NCI-H2171 treated with DMSO at 0.1 percent for 48 hours (cell line): ENCODE results near the gene OSBPL2.

Source experiments
- DNase-seq: peaks from one replicate; lab custom pipeline; 2025; lab: John Stamatoyannopoulos, UW

OSBPL2 gene

DNA sequence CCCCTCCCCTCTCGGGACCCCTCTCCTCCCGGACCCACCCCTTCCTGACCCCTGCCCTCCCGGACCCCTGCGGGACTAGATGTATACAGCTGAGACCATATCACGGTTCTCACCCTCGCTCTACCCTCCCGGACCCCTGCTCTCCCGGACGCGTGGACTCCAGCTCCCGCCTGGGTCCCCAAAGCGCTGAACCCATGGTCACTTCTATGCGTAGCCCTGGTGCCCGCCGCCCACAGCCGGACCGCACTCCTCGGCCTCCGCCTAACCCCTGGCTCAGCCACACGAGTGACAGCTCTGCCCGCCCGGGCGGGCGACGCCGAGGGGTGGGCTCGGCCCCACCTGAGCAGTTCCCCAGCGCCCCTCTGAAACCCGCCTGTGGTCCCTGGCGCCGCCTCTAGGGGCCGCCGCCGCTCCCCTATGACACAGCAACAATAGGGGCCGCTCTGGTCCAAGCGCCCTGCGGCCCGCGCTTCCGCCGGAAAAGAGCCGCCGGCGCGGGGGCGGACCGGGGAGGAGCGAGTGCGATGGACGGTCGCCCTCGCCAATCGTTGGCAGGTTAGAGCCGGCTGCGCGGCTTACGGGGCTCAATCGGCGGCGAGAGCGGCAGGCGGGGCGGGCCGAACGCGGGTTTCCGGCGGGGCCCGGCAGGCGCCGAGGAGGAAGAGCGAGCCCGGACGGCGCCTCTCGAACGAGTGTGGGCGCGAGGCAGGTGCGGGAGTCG, 64.2 kb downstream of the OSBPL2 start, which contains the start of gene ADRM1:
ADRM1 (plus strand) TSS at position 657 of the 721 bp plus-strand sequence. CDS start 572 bp downstream, outside the sequence.
- peak; percentile 97 for DNase-seq

DNA sequence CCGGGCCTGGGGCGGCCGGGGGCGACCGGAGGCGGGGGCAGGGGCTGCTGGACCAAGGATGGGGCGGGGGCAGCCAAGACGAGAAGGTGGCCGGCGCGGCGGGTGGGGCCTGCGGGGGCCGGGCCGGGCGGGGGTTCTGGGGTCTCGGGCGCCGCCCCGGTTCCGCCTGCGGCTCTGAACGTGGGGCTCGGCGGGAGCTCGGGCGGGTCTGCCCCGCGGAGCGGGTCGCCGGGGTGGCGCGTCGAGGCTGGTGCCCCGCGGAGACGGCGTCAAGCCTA, 64.7 kb downstream of the OSBPL2 start:
- DNase-seq: no peak

DNA sequence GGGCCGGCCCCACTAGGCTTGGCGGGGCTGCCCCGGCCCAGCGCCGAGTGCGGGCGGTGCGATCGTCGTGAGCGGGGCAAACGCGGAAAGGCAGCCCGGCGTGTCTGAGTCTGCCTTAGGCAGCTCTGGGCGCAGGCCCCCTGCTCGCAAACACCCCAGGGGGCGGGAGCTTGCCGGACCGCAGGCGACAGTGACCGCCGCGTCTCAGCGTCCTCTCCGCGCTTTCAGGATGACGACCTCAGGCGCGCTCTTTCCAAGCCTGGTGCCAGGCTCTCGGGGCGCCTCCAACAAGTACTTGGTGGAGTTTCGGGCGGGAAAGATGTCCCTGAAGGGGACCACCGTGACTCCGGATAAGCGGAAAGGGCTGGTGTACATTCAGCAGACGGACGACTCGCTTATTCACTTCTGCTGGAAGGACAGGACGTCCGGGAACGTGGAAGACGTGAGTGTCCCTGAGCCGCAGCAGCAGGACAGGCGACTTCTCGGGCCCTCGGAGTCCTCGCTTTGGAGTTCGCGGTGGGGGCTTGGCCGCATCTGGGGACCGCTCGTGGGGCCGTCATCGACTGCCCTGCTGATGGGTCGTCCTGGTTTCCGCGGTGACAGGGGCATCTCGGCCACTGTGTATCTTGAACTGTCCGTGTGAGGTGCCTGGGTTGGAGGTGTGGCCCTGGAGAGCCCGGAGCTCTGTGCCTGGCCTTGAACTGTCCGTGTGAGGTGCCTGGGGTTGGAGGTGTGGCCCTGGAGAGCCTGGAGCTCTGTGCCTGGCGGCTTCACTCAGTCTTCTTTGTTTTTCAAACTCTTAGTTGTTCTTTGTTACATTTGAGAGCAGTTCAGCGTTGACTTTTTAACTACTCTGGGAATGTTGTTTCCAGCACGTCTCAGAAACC, 65.3 kb downstream of the OSBPL2 start:
- no peak for DNase-seq

DNA sequence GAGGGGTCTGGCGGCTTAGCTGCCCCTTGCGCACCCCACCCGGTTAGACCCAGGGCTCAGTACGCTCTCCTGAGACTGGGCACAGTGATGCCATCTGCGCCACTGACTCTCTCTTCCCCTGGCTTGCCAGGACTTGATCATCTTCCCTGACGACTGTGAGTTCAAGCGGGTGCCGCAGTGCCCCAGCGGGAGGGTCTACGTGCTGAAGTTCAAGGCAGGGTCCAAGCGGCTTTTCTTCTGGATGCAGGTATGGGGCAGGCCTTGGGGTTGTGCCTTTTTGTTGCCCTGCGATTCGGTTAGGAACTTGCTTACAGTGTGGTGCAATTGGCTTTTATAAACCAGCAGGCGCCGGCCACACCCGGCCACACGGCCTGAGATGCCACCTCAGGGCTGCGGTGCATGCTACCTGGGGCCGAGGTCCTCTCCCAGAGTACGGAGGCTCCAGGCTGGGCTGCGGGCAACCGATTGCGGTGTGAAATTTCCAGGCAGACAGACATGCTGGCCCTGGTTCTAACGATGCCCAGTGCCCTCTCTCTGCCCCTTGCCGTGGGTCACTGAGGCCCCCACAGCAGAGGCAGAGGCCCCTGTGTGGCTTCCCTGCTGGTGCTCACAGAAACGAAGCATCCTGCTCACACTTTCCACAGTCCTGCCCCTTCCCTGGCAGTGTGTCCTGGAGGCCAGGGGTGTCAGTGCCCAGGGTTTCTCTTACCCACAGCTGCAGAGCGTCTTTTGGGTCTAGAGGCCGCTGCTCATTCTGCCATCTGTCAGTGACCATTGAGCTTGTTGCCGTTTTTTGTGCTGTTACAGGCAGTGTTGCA, 66.2 kb downstream of the OSBPL2 start:
- no peak for DNase-seq

DNA sequence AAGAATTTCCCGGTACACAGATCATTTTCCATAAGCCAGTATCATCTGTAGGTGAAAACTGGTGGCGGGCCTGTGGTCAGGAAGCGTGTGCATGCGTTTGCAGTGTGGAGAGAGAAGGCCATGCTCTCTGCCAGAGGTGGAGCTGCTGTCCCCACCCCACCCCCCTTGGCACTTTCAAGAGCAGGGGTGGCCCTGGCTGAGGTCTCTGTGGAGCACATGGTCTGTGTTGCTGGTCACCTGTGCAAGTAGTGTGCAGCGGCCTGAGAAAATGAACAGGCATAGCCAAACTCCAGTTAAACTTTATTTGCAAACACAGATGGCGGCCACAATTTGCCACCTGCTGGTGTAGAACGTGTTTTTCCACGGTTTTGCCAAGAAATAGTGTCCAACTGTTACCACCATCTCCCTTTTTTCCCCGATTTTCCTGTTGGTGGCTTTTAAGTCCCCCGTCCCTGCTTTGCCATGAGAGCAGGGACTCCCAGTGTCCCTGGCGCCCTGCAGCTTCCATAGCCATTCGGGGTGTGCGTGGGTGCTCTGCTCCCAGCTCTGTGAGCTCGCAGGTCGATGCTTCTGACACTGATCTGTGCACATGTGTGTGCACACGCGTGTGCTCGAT, 66.9 kb downstream of the OSBPL2 start:
- no peak for DNase-seq

DNA sequence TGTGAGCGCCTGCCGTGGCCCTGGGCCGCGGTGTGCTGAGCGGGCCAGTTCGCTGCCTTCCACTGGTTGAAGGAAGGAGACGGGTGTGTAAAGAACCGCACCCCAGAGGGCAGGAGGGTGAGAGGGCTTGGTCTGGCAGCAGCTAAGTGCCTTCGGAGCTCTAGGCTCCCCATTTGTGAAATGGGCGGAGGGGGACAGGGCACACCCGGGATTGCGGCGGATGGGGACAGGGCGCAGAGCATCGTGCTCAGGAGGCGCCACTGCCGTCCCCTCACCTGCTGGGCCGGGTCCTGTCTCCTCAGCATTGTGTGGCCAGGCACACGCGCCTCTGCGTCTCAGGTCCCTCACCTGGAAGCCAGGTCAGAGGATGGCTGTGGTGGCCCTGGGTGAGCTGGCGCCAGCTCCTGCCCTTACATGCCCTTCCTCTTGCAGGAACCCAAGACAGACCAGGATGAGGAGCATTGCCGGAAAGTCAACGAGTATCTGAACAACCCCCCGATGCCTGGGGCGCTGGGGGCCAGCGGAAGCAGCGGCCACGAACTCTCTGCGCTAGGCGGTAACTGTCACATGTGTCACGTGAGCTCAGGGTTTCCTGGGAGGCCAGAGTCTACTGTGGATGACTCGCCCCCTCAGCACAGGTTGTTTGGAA, 67.6 kb downstream of the OSBPL2 start:
- DNase-seq: no peak

DNA sequence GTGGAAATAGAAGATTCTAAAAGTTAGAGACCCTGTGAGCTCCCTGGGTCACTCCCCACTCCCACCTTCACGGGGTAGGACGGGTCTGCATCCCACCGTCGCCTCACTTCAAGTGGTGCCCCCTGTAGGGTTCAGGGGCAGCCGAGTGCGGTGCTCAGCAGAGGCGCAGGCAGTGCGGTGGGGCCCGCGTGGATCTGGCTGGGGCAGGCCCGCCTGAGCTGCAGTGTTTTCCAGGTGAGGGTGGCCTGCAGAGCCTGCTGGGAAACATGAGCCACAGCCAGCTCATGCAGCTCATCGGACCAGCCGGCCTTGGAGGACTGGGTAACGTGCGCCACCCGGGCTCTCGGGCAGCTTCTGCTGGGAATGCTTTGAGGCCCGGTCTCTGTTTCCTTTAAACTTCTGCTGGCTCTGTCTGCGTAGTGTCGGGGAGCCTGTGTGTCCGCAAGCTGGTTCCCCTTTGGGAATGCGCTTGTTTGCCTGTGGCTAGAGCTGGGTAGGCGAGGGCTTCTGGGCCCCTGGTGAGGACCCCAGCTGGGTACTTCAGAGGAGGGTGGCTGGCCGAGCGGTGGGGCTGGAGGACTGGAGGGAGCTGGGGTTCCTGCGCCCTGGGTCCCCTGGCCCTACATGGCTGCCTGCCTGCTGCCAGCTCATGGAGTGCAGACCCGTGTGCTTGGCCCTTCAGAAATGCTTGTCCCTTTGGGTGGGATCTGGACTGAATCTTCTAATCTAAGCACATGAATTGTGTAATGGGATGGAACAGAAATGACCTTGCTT, 68.3 kb downstream of the OSBPL2 start:
- DNase-seq: no peak

DNA sequence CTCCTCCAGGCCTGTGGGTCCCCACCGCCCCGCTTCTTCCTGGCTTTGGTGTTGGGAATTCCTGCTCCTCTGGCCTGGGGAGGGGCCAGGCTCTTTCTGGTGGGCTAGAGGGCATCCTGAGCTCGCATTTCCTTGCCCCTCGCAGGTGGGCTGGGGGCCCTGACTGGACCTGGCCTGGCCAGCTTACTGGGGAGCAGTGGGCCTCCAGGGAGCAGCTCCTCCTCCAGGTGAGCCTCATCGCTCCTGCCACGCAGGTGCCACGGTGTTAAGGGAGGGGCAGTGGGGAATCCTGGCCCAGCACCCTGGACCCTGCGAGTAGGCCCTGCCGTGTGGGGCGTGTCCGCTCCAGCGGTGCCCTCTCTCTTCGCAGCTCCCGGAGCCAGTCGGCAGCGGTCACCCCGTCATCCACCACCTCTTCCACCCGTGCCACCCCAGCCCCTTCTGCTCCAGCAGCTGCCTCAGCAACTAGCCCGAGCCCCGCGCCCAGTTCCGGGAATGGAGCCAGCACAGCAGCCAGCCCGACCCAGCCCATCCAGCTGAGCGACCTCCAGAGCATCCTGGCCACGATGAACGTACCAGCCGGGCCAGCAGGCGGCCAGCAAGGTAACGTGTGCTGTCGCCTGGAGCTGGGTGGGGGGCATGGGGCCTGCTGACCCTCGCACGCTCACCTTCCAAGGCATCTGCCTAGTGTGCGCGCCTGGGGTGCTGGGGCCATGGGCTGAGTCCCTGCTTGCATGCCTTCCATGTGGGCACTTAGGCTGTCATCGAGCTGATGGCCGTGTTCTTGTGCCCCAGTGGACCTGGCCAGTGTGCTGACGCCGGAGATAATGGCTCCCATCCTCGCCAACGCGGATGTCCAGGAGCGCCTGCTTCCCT, 69.1 kb downstream of the OSBPL2 start:
- no peak for DNase-seq

DNA sequence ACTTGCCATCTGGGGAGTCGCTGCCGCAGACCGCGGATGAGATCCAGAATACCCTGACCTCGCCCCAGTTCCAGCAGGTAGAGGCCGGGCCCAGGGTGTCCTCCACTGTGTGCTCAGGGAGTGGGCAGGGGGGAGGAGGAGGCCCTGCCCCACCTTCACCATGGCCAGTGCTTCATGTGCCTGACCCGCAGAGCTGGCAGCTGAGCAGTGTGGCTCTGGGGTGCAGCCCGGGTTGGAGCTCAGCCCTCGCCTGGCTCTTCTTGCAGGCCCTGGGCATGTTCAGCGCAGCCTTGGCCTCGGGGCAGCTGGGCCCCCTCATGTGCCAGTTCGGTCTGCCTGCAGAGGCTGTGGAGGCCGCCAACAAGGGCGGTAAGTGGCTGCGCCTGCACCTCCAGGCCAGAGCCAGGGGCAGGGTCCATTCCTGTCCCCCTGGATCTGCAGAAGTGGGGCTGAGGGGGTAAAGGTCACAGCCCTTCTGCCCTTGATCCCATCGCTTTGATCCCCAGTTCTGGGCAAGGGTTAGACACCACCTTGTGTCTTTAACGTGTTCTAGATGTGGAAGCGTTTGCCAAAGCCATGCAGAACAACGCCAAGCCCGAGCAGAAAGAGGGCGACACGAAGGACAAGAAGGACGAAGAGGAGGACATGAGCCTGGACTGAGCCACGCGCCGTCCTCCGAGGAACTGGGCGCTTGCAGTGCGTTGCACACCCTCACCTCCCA, 69.9 kb downstream of the OSBPL2 start:
- no peak for DNase-seq

DNA sequence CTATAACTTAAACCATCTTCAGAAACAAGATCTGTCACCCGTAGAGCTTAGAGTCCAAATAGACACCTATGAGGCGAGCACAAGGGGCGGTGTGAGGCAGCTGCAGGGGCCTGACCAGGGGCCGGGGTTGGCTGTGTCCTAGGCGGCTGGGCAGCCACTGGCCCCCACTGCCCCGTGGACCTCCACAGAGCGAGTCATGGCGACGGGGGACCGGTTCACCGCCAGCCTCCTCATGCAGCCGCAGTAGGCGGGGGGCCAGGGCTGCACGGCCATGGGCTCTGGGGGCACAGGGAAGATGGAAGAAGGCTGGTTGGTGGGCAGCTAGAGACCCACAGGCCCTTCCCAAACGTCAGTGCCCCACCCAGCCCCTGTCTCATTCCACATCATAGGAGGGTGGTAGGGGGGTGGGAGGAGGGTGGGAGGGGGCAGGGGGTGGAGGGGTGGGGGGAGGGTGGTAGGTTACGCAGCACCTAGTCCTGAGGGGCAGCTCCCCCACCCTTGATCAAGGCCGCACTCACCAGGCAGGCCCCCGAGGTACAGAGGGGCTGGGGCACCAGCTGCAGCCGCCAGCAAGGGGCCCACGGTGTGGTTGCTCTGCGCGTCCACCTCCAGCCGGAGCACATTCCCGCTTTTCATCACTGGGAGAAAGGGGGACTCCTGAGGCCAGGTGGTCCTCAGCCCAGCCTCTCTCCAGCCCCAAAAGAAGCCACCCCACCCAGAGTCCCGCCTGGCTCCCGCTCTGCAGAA, 71.0 kb downstream of the OSBPL2 start:
- no peak for DNase-seq

DNA sequence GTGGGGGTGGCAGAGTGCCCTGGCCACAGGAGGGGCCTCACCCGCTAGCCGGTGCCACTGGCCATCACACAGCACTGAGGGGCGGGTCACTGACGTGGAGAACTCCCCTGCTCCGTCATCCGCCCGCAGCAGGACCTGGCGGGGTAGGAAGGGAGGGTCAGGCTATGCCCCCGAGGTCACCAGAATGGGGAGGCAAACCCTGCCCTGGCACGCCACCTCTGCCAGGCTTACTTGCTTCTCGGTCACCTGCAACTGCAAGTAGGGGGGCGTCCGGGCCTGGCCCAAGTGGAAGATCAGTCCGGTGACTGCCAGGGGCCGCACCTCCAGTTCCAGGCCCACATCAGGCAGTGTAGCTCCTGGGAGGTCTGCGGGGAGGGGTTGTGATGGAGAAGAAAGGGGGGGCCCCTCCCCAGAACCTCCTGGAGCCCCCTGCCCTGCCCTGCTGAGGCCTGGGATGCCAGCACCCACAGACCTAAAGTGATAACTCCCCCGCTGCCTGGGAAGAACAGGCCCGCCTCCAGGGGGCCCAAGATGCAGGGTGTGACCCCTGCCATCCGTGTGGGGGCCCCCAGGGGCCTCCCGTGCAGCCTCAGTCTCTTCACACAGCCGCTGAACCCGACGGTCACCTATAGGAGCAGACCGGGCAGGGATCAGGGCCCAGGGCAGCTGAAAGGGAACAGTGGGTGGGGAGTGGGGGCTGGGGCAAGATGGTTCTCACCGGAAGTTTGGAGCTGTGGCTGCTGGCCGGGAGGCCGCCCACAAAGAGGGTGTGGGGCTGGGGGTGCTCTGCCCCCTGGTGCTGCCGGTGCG, 71.8 kb downstream of the OSBPL2 start:
- DNase-seq: no peak

DNA sequence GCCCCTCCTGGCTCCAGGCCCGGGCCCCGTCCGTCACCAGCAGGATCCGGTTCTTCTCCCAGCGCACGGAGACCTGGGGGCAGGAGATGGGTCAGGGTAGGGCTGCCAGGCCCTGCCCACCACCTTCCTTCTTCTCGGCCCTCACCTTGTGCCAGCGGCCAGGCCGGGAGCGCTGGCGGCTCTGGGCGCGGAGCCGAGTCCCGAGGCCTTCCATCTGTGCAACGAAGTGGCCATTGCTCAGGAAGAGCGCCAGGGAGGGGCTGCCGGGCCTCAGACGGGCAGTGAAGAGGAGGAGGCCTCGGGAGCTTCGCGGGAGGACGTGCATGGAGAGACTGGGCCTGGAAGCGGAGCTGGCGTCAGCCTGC, 72.4 kb downstream of the OSBPL2 start:
- DNase-seq: no peak

DNA sequence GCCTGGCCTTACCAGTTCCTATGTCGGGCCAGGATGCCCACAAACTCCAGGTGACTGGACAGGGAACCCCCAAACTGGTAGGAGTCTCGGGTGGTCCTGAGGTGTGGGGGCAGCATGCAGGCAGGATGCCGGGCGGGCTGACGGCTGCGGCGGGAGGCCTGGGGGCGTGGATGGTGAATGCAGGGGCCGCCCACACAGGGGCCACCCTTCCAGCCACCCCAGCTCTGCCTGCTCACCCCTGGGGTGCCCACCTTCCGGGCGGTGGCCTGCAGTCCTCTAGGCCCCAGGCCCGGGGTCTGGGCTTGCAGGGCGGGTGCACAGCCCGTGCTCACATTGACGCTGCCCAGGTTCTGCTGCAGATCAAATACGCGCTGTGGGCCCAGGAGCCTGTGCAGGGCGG, 72.8 kb downstream of the OSBPL2 start:
- no peak for DNase-seq

DNA sequence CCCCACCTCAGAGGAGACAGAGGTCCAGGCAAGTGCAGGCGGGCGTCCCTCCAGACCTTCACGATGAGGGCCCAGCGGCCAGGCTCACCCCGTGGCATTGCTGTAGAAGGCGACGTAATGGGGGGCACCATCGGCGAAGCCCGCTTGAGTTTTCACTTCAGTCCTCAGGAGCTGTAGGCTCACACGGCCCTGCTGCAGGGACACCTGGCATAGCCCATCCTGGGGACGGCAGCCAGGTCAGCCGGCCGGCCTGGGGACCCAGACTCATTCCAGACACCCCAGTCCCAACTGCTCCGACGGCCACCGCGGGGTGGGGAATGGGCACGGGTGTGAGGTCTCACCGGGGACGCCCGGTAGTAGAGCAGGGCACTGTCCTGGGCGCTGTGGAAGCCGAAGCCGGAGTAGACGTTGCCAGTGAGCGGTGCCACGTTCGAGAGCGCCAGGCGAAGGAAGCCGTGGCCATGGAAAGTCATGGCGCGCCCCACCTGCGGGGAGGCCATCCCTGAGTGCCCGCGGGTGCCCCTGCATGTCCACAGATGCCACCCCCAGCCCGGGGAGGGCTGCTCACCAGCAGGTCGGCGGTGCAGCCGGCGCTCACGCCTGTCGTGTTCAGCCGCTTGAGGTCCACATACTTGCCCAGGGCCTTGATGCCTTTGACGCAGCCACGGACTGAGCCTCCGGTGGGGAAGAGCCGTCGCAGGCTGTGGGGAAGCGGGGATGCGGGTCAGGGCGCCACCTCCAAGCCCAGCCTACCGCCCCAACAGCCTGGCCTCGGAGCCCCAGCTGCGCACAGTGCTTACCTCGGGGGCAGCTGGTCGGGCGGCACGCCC, 73.7 kb downstream of the OSBPL2 start:
- no peak for DNase-seq

DNA sequence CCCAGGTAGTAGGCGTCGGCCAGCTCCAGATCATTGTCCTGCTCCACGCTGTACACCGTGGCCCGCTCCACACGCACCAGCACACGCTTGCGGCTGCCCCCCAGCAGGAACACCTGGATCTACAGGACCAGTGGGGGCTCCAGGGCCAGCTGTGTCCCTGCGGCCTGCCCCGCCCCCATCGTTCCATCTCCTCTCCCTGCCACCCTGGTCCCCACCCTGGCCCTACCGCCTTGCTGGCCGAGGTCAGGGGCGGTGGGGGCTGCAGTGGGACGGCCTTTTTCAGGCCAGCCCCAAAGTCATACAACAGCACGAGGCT, 74.3 kb downstream of the OSBPL2 start:
- no peak for DNase-seq

DNA sequence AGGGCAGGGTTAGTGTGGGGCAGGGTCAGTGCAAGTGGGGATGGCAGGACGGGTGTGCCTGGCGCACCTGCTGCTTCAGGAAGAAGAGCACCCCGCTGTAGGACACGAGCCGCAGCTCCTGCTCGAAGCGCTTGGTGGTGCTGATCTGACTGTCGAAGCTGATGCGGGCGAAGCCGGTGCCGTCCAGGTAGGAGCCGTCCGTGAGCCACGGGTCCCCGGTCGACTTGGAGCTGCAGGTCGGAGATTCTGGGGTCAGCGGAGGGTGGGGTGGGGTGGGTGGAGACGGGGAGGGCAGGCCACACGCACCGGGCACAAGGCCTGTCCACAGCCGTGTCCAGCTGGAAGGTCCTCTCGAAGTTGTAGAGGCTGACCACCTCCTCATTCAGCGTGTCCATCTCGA, 74.7 kb downstream of the OSBPL2 start:
- DNase-seq: no peak
